Stimulated activated CD4-positive, alpha-beta T cell treated with anti-CD3 and anti-CD28 coated beads, Interleukin-4, amount 100 ng/mL, for 24 hours (primary cell): Measurements from ENCODE around the gene CMTM4.

Experiments
- DNase-seq: peaks from one replicate; pipeline ENCODE4 v3.0.0-alpha.2; 2020

The CMTM4 gene

GRCh38 chr16:66696669-66697630 lies at the start of gene CMTM4:
CMTM4 (minus strand) TSS chr16:66696743; CDS start chr16:66696525, 218 bp downstream.
- DNase-seq, result peak; percentile 67

DNA sequence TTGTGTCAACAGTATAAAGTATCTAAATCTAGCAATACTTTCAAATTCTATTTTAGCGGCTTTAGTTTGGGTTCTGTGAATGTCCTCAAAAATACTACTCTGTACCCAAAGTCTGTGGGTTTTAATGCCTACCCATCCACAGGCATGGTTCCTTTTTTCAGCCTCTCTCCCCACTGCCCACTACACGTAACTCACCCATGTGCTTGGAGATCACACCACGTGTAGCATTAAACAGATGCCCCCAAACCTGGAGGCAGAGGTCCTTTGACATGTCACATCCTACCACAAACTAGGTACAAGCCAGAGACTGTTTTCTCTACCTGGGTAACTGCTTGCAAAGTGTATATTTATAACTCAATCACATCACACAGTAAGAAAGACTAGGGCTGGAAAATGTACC lies 49.5 kb upstream of the CMTM4 start:
- no peak for DNase-seq

DNA sequence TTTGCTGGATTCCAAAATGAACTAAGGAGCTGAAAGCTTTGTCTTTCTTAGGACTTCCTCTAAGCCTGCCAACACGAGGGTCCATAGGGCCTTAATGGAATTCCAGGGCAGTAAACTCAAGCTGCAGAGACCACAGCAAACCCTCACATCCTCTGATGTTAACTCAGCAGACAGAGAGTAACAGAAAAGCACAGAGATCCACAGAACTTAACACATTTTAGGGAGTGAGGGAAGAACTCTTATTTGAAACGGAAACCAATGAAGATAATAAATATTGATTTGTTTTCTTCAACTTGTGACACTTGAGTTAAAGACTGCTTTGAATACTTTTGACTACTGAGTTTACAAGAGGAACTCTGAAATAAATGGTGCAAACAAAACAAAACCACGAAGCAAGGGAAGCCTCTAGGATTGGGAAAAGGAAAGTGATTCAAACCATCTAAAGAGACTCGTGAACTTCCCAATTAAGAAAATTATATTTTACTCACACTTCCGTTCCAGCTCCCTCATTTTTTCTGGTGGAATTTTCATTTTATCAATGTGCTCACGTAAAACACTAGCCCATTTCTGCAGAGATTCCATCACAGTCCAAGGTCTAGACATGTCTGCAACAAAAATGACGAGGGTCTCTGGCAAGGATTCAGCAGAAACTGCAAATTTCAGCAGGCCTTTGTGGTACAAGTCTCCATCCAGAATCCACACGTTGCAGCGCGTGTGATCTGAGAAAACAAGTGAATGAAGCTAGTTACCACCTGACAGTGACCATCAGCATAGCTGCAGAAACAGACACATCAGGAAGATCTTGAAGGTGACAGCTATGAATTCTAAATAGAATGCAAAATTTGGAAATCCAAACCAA lies 45.6 kb upstream of the CMTM4 start:
- no peak for DNase-seq

DNA sequence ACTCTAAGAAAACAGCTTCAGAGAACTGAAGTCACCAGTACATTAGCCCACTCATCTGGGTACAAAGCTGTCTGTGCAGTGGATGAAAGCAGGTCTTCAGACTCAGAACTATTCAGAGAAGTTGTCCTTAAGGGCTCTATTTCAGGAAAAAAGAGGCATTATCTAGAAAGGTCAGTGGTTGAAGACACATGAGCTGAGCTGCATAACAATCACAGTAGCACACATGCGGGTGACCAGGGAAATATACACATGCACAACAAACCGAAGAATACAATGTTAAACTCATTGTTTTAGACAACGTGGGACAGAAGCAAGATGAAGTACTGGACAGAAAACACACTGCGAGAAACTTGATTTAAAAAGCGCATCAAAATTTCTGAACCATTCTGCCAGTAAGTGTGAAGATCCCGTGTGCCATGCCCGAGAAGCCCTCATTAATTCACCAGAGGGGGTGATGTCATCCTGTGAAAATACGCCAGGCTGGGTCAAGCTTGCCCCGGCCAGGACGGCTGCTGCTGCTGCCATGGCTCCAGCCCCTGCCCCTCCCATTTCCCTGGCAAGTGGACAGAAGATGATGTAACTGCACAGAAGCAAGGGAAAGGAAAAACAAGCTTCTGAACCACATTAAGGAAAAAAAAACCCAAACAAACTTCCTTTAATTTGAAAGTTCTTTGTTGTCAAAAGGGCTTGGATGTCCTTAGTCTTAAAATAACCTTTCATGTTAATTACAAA lies 44.8 kb upstream of the CMTM4 start:
- DNase-seq, result no peak

GRCh38 chr16:66740533-66740932 lies 44.0 kb upstream of the CMTM4 start:
- DNase-seq, result no peak

DNA sequence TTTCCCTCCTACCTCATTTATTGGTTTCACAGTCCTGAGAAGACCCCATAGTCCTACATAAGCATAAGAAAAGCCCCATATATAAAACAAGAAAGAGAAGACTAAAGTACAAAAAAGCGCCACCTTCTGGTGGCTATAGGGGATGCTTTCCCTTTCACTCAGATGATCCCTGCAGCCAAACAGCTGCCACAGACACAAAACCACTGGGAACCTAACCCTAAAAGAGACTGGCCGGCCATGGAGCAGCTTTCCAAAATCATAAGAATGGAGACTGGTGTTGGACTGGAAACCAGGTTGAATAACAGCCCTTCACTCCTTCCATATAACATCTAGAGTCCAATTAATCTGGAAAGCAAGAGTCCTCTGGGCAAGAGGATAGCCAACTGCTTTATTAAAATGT lies 43.5 kb upstream of the CMTM4 start:
- DNase-seq, result peak; percentile 31

DNA sequence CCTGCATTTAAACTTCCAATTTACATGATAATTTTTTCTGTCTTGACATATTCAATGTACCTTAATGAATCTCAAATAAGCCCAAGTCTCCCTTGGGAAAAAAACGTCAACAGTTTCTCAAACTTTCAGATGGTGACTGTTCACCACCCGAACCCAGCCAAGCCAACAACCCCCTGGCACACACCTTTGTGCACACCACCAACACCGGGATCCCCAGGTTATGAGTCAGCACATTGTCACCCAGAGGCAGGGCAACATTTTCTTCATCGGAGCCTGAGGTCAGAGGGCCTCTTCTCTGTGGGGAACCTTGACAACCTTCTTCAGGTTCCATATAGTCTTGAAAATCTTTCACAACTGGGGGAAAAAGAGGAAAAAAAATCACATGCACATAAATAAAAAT lies 39.3 kb upstream of the CMTM4 start:
- no peak for DNase-seq

GRCh38 chr16:66731101-66731500 lies 34.6 kb upstream of the CMTM4 start:
- DNase-seq, result no peak

- no peak for DNase-seq
Measured at GRCh38 chr16:66728804-66729203, 32.3 kb upstream of the CMTM4 start.

GRCh38 chr16:66728117-66728787 lies 31.7 kb upstream of the CMTM4 start:
- DNase-seq, result no peak

DNA sequence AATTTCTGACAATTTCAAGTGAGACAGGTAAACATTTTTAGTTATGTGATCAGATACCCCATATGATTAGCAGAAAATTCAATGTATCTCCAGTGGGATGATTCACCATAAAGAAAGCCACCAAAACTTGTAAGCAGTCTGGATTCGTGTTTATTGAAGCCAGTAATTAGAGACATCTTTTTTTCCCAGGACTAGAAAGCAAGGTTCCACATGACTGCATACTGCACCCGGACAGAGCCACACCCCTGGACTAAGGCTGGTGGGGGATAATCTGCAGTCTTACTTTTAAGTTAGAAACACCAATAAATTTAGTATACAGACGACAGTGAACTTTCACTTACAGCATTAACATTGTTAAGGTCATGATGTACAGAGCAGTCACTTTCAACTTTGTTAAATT lies 24.2 kb upstream of the CMTM4 start:
- no peak for DNase-seq

DNA sequence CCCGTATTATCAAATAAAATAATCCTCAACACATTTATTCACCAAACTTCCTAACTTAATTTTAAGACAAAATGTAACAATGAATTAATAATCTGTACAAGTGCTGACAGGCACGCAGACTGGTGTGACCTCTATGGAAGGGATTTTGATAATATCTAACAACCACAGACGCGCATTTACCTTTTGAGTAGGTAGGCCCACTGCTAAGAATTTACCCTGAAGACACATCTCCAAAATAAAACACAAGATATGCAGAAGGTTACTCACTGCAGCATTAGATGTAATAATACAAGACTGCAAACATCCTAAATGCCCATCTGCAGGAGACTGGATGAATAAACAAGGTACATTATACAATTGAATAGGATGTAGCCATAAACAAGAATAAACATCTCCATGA lies 22.7 kb upstream of the CMTM4 start:
- no peak for DNase-seq

- no peak for DNase-seq
Measured at GRCh38 chr16:66717776-66718175, 21.2 kb upstream of the CMTM4 start.

DNA sequence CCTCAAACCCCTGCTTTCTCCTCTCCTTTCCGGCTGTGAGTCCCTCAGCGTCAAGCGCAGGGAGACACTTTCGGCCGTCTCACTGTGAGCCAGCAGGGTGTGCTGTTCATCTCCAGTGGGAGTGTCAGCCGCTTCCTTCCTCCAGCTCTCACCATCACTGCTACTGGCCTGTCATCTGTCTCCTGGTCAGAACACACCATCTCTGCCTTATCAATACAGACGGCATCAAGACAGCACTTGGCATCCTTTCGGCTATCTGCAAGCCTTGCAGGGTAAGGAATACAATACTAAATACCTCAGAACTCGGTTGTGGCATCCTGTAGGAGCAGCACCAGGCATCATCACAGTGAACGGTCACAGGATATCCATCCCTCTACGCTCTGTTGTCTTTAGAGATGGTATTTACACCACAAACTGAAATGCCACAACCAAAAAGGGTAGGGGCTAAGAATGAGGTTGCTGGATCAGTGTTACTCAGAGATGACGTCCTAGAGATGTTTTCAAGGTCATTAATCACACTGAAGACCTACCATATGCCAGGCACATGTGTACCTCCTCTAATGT lies 20.7 kb upstream of the CMTM4 start:
- peak; percentile 6 for DNase-seq

DNA sequence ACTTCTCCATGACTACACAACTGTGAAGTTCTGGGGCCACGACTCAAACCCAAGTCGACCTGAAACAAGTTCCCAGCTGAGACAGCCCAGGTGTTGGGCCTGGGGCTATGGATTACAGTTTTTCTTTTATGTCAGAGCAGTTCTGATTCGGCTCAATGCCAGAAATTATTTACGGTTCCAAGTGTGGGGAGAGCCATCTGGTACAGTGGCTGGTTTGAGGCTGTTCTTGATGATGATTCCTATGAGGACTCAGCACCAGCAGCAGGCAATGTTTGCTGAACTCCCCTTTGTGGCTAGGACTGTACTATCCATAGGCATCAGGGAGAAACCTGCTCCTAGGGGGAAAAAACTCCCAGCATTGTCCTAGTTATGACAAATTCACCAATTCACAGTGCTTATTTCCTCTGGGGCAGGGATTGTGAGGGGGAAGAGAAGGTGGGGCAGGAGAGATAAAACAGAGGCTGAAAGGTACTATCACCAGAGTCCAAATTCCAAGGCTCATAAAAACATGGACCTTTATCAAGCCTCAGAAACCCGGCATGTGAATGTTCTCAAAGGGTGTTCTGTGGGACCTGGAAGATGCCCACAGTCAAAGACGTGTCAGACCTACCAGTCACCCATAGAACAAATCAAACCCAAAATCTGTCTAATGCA lies 18.2 kb upstream of the CMTM4 start:
- no peak for DNase-seq

DNA sequence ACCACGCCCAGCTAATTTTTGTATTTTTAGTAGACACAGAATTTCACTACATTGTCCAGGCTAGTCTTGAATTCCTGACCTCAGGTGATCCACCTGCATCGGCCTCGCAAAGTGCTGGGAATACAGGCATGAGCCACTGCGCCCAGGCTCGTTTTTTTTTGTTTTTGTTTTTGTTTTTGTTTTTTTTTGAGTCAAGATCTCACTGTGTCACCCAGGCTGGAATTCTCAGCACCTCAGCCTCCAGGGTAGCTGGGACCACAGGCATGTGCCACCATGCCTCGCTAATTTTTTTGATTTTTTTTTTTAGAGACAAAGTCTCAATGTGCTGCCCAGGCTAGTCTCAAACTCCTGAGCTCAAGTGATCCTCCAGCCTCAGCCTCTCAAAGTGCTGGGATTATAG lies 17.5 kb upstream of the CMTM4 start:
- DNase-seq, result no peak

- no peak for DNase-seq
Measured at GRCh38 chr16:66713076-66713475, 16.5 kb upstream of the CMTM4 start.

DNA sequence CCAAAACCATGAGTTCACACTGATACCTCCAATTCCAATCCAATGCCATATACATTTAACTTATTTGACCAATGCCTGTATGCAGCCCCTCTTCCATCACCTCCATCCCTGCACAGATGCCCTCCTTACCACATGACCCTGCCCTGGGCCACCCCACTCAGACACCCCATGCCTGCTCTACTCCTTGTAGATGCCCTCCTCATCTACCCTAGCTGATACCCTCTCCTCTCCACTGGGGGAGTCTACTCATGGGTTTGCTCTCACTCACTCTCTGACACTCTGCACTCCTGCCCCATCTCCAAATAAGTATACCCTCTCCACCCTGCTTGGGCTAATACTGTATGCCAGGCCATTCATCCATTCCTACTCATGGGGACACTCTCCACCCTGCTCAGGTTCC lies 16.0 kb upstream of the CMTM4 start:
- DNase-seq, result no peak

DNA sequence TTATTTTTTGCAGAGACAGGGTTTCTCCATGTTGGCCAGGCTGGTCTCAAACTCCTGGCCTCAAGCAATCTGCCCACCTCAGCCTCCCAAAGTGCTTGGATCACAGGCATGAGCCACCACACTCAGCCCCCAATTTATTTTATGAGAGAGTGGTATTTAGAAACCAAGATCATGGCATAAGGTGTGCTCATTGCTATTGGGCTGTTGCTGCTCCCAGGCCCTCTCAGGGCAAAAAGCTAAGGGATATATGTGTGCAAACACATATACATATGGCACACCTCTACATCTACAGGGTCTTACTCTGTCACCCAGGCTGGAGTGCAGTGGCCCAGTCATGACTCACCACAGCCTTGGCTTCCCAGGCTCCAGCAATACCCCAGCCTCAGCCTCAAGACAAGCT lies 15.0 kb upstream of the CMTM4 start:
- no peak for DNase-seq

DNA sequence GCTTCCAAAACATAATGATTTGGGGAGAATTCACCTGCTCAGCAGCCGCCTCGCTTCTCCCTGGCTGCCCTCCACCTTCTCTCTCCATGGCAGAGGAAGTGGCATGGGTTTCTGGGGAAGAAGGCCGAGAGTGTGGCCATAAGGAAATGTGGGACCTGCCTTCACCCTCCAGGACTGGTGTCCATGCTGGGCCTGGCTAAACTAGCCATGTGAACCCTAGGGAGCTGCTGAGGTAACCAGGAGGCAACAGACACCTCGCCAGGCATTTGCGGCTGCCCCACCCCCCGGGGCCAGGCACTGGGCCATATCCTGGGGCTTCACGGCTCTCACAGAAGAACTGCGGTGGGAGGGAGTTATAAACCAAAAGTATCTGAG lies 9.9 kb upstream of the CMTM4 start:
- no peak for DNase-seq

- no peak for DNase-seq
Measured at GRCh38 chr16:66705790-66706505, 9.4 kb upstream of the CMTM4 start.
